ENCODE data around the gene PEAK1.

Gene PEAK1

DNA sequence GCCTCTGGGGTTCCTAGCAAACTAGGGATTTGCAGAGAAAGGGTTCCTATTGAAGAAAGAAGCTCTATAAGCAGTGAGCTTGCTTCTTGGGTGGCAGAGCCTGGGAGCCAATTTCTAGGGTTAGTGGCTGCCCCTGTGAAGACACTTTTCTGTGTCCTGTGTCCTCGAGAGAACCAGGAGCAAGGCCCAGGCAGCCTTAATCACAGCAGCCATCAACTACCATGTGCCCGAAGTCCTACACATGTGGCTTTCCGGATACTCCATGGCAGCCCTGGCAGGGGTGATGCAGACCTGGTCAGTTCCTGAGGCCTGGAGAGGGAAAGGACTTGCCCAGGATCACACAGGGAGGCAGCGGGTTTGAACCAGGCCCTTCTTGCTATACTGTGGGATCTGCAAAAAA lies 321.3 kb downstream of the PEAK1 start:
- no peak overlapping the region for H3K4me3 ChIP-seq (ENCODE audit: low read length in 2 of 2)
- H4K8ac ChIP-seq (ENCODE audit: low read depth, low read length) = no peak overlapping the region
- H3K9ac ChIP-seq (ENCODE audit: low read depth, low read length, poor library complexity) = no peak overlapping the region
- H2BK15ac ChIP-seq (ENCODE audit: low read length) = no peak overlapping the region
- H2AFZ ChIP-seq (ENCODE audit: low read length) = no peak overlapping the region
- DNase-seq (ENCODE audit: low spot score) = no peak
- H3K14ac ChIP-seq (ENCODE audit: low read length) = no peak overlapping the region
- H3K23ac ChIP-seq (ENCODE audit: low read depth, low read length, poor library complexity) = no peak overlapping the region
- WGBS, 2 donors (ENCODE audit: extremely low coverage in 2 of 2, insufficient read length in 2 of 2, insufficient replicate concordance in 1 of 2) = no CpG with 5 or more reads among the region's 4 CpGs
- H4K91ac ChIP-seq (ENCODE audit: low read depth, low read length, poor library complexity) = no peak overlapping the region
- H2BK120ac ChIP-seq (ENCODE audit: low read depth, low read length) = no peak overlapping the region
- no peak overlapping the region for H3K27ac ChIP-seq (replicated peaks; ENCODE audit: low read length)
- H3K4me1 ChIP-seq (ENCODE audit: control insufficient read depth in 2 of 2, insufficient read depth in 1 of 2, low read depth in 1 of 2, low read length in 2 of 2) = peaks cover 0 to 12% of the 10 kb centered on the region in 2 donors
- no peaks in the 10 kb centered on the region for H3K9me3 ChIP-seq (replicated peaks in 1 of 2; ENCODE audit: control insufficient read depth in 2 of 2, insufficient read depth in 1 of 2, low read depth in 1 of 2, low read length in 2 of 2)
- no peaks in the 10 kb centered on the region for H3K27me3 ChIP-seq (ENCODE audit: control insufficient read depth in 3 of 3, insufficient read depth in 3 of 3, low read depth in 1 of 3, low read length in 3 of 3)
- H3K79me1 ChIP-seq (ENCODE audit: low read depth, low read length) = no peaks in the 10 kb centered on the region
- H3K36me3 ChIP-seq (replicated peaks in 1 of 2; ENCODE audit: control insufficient read depth in 2 of 2, insufficient read depth in 2 of 2, low read length in 2 of 2) = no peaks in the 10 kb centered on the region
- no peak overlapping the region for H3K18ac ChIP-seq (ENCODE audit: low read length)
- no peak overlapping the region for H2BK5ac ChIP-seq (ENCODE audit: low read length)
- no peak overlapping the region for H3K4me2 ChIP-seq (ENCODE audit: insufficient read depth, low read length, poor library complexity, severe bottlenecking)
- no peak overlapping the region for H2AK5ac ChIP-seq (ENCODE audit: low read depth, low read length)
- no peak overlapping the region for H3K4ac ChIP-seq (ENCODE audit: low read length)
- no peak overlapping the region for H2BK12ac ChIP-seq (ENCODE audit: low read length)

DNA sequence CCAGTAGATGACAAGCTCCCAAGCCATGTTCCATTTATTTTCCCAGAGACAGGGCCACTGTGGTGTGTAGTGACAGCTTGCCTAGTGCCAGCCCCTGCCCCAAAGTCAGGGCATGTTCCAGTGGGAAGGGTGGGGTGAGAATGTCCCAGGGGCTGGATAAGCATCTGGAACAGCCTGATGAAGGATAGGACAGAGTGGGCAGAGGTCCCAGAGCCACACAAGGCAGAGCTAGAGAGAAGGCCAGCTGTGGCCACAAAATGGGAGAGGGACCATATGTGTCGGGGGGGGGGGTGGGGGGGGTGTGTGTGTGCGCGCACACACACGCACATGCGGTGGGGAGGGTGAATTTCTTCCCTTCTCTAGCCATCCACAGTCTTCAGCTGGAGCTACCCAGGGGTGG lies 322.0 kb downstream of the PEAK1 start:
- H3K14ac ChIP-seq (ENCODE audit: low read length) = no peak overlapping the region
- no peaks in the 10 kb centered on the region for H3K9me3 ChIP-seq (replicated peaks in 1 of 2; ENCODE audit: control insufficient read depth in 2 of 2, insufficient read depth in 1 of 2, low read depth in 1 of 2, low read length in 2 of 2)
- no CpG with 5 or more reads among the region's 5 CpGs for WGBS, 2 donors (ENCODE audit: extremely low coverage in 2 of 2, insufficient read length in 2 of 2, insufficient replicate concordance in 1 of 2)
- no peak overlapping the region for H2BK15ac ChIP-seq (ENCODE audit: low read length)
- no peak overlapping the region for H4K8ac ChIP-seq (ENCODE audit: low read depth, low read length)
- H3K23ac ChIP-seq (ENCODE audit: low read depth, low read length, poor library complexity) = no peak overlapping the region
- H2AFZ ChIP-seq (ENCODE audit: low read length) = no peak overlapping the region
- no peak overlapping the region for H2BK5ac ChIP-seq (ENCODE audit: low read length)
- peaks cover 0 to 12% of the 10 kb centered on the region in 2 donors for H3K4me1 ChIP-seq (ENCODE audit: control insufficient read depth in 2 of 2, insufficient read depth in 1 of 2, low read depth in 1 of 2, low read length in 2 of 2)
- no peaks in the 10 kb centered on the region for H3K36me3 ChIP-seq (replicated peaks in 1 of 2; ENCODE audit: control insufficient read depth in 2 of 2, insufficient read depth in 2 of 2, low read length in 2 of 2)
- no peak overlapping the region for H3K4ac ChIP-seq (ENCODE audit: low read length)
- no peak overlapping the region for H3K9ac ChIP-seq (ENCODE audit: low read depth, low read length, poor library complexity)
- H3K27ac ChIP-seq (replicated peaks; ENCODE audit: low read length) = no peak overlapping the region
- DNase-seq (ENCODE audit: low spot score) = no peak
- no peaks in the 10 kb centered on the region for H3K27me3 ChIP-seq (ENCODE audit: control insufficient read depth in 3 of 3, insufficient read depth in 3 of 3, low read depth in 1 of 3, low read length in 3 of 3)
- H3K4me2 ChIP-seq (ENCODE audit: insufficient read depth, low read length, poor library complexity, severe bottlenecking) = no peak overlapping the region
- no peak overlapping the region for H4K91ac ChIP-seq (ENCODE audit: low read depth, low read length, poor library complexity)
- no peak overlapping the region for H2AK5ac ChIP-seq (ENCODE audit: low read depth, low read length)
- no peaks in the 10 kb centered on the region for H3K79me1 ChIP-seq (ENCODE audit: low read depth, low read length)
- no peak overlapping the region for H3K18ac ChIP-seq (ENCODE audit: low read length)
- no peak overlapping the region for H3K4me3 ChIP-seq (ENCODE audit: low read length in 2 of 2)
- H2BK12ac ChIP-seq (ENCODE audit: low read length) = no peak overlapping the region
- H2BK120ac ChIP-seq (ENCODE audit: low read depth, low read length) = no peak overlapping the region

DNA sequence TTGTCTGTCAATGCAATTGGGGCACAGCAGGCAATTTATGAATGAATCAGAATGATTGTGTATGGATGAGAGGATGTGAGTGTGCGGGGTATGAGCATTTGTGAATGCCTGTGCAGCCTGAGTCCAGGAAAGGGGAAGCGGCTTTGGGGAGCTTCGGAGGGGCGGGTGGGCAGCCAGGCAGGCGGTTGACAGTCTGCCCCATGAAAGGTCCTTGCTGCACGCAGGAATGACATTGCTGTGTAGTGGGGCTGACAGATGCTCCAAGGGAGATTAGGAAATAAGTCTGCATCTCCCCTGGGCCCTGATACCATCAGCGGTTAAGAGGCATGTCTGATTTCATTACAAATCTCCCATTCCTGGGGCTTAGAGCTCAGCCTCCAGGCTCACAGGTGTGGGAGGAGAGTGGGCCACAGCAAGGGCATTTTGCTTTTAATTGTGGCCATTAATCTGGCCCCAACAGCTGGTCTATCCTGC lies 322.6 kb downstream of the PEAK1 start:
- H4K8ac ChIP-seq (ENCODE audit: low read depth, low read length) = no peak overlapping the region
- H3K27me3 ChIP-seq (ENCODE audit: control insufficient read depth in 3 of 3, insufficient read depth in 3 of 3, low read depth in 1 of 3, low read length in 3 of 3) = no peaks in the 10 kb centered on the region
- H4K91ac ChIP-seq (ENCODE audit: low read depth, low read length, poor library complexity) = no peak overlapping the region
- H3K9ac ChIP-seq (ENCODE audit: low read depth, low read length, poor library complexity) = no peak overlapping the region
- H3K4me2 ChIP-seq (ENCODE audit: insufficient read depth, low read length, poor library complexity, severe bottlenecking) = no peak overlapping the region
- H3K14ac ChIP-seq (ENCODE audit: low read length) = no peak overlapping the region
- no peak for DNase-seq (ENCODE audit: low spot score)
- H3K18ac ChIP-seq (ENCODE audit: low read length) = no peak overlapping the region
- H3K36me3 ChIP-seq (replicated peaks in 1 of 2; ENCODE audit: control insufficient read depth in 2 of 2, insufficient read depth in 2 of 2, low read length in 2 of 2) = no peaks in the 10 kb centered on the region
- H2BK120ac ChIP-seq (ENCODE audit: low read depth, low read length) = no peak overlapping the region
- H2AFZ ChIP-seq (ENCODE audit: low read length) = no peak overlapping the region
- H2AK5ac ChIP-seq (ENCODE audit: low read depth, low read length) = no peak overlapping the region
- H3K4ac ChIP-seq (ENCODE audit: low read length) = no peak overlapping the region
- no peak overlapping the region for H2BK15ac ChIP-seq (ENCODE audit: low read length)
- no peak overlapping the region for H3K23ac ChIP-seq (ENCODE audit: low read depth, low read length, poor library complexity)
- H3K4me3 ChIP-seq (ENCODE audit: low read length in 2 of 2) = no peak overlapping the region
- no peak overlapping the region for H2BK12ac ChIP-seq (ENCODE audit: low read length)
- no peak overlapping the region for H2BK5ac ChIP-seq (ENCODE audit: low read length)
- H3K9me3 ChIP-seq (replicated peaks in 1 of 2; ENCODE audit: control insufficient read depth in 2 of 2, insufficient read depth in 1 of 2, low read depth in 1 of 2, low read length in 2 of 2) = no peaks in the 10 kb centered on the region
- H3K79me1 ChIP-seq (ENCODE audit: low read depth, low read length) = no peaks in the 10 kb centered on the region
- whole genome bisulfite sequencing, 2 donors (ENCODE audit: extremely low coverage in 2 of 2, insufficient read length in 2 of 2, insufficient replicate concordance in 1 of 2) = no CpG with 5 or more reads among the region's 7 CpGs
- H3K4me1 ChIP-seq (ENCODE audit: control insufficient read depth in 2 of 2, insufficient read depth in 1 of 2, low read depth in 1 of 2, low read length in 2 of 2) = peaks cover 0 to 12% of the 10 kb centered on the region in 2 donors
- no peak overlapping the region for H3K27ac ChIP-seq (replicated peaks; ENCODE audit: low read length)

DNA sequence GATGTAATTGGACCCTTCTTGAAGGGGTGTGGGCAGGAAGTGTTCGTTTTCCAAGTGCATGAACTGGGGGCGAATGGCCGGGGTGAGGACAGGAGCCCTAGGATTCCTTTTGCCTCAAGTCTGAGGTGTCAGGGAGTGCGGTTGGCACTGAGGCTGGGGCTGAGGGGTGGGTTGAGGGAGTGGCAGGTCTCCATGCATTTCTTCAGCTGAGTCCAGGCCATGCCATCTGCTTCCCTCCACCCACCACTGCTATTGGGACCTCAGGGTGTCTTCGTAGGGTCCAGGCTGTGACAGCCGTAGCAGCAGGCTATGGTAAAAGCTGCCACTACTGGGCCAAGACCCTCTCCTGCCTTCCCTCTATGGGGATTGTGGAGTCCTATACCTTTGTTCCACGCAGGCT lies 323.4 kb downstream of the PEAK1 start:
- Histone ChIP-seq H3K27me3 (ENCODE audit: control insufficient read depth in 3 of 3, insufficient read depth in 3 of 3, low read depth in 1 of 3, low read length in 3 of 3) (no peaks in the 10 kb centered on the region), H3K27ac (replicated peaks; ENCODE audit: low read length) (no peak overlapping the region)

More for the DNA sequence above, 323.4 kb downstream of the PEAK1 start:
- Histone ChIP-seq H3K4me2 (ENCODE audit: insufficient read depth, low read length, poor library complexity, severe bottlenecking) (no peak overlapping the region), H4K91ac (ENCODE audit: low read depth, low read length, poor library complexity) (no peak overlapping the region), H4K8ac (ENCODE audit: low read depth, low read length) (no peak overlapping the region), H3K36me3 (replicated peaks in 1 of 2; ENCODE audit: control insufficient read depth in 2 of 2, insufficient read depth in 2 of 2, low read length in 2 of 2) (no peaks in the 10 kb centered on the region), H3K4ac (ENCODE audit: low read length) (no peak overlapping the region), H2BK120ac (ENCODE audit: low read depth, low read length) (no peak overlapping the region), H2BK15ac (ENCODE audit: low read length) (no peak overlapping the region), H3K23ac (ENCODE audit: low read depth, low read length, poor library complexity) (no peak overlapping the region), H3K14ac (ENCODE audit: low read length) (no peak overlapping the region), H2AFZ (ENCODE audit: low read length) (no peak overlapping the region), H2BK12ac (ENCODE audit: low read length) (no peak overlapping the region), H3K18ac (ENCODE audit: low read length) (no peak overlapping the region), H3K79me1 (ENCODE audit: low read depth, low read length) (no peaks in the 10 kb centered on the region), H2BK5ac (ENCODE audit: low read length) (no peak overlapping the region), H3K4me3 (ENCODE audit: low read length in 2 of 2) (no peak overlapping the region), H3K9ac (ENCODE audit: low read depth, low read length, poor library complexity) (no peak overlapping the region), H3K9me3 (replicated peaks in 1 of 2; ENCODE audit: control insufficient read depth in 2 of 2, insufficient read depth in 1 of 2, low read depth in 1 of 2, low read length in 2 of 2) (no peaks in the 10 kb centered on the region), H2AK5ac (ENCODE audit: low read depth, low read length) (no peak overlapping the region), H3K4me1 (ENCODE audit: control insufficient read depth in 2 of 2, insufficient read depth in 1 of 2, low read depth in 1 of 2, low read length in 2 of 2) (peaks cover 0 to 9% of the 10 kb centered on the region in 2 donors)
- DNase-seq (ENCODE audit: low spot score) = no peak
- no CpG with 5 or more reads among the region's 7 CpGs for WGBS, 2 donors (ENCODE audit: extremely low coverage in 2 of 2, insufficient read length in 2 of 2, insufficient replicate concordance in 1 of 2)
